H9 (cell line): Measurements from ENCODE around the gene RPL5. TPM values are rescaled to one million over a fixed set of nuclear protein-coding genes. Genes with fewer than 3 reads are reported as not detected.

Experiments
- DNase-seq: peaks from one replicate; pipeline ENCODE4 v3.0.0-alpha.2; 2017
- H2AFZ ChIP-seq: one replicate; pipeline ENCODE4 v1.6.1; 2013; ENCODE audit warnings: mild to moderate bottlenecking, low read length, control low read depth, moderate library complexity
- H2AK5ac ChIP-seq: 2 replicates; pipeline ENCODE4 v1.6.1; 2013; ENCODE audit warnings: low read length, control low read depth, mixed read lengths; ENCODE audit not compliant: insufficient read length
- H2BK120ac ChIP-seq: one replicate; pipeline ENCODE4 v1.6.1; 2013; ENCODE audit warnings: low read depth, mild to moderate bottlenecking, low read length, control low read depth, inconsistent platforms; ENCODE audit not compliant: poor library complexity, severe bottlenecking
- H2BK12ac ChIP-seq: 2 replicates; pipeline ENCODE4 v1.6.1; 2013; ENCODE audit warnings: low read length, control low read depth, mixed read lengths, low read depth; ENCODE audit not compliant: insufficient read length
- H2BK15ac ChIP-seq: 2 replicates; pipeline ENCODE4 v1.6.1; 2013; ENCODE audit warnings: low read depth, low read length, control low read depth
- H2BK20ac ChIP-seq: one replicate; pipeline ENCODE4 v1.6.1; 2013; ENCODE audit warnings: low read depth, mild to moderate bottlenecking, low read length, control low read depth, inconsistent platforms; ENCODE audit not compliant: poor library complexity, severe bottlenecking
- H2BK5ac ChIP-seq: 2 replicates; pipeline ENCODE4 v1.6.1; 2013; ENCODE audit warnings: low read length, control low read depth, mixed read lengths; ENCODE audit not compliant: insufficient read length
- H3K14ac ChIP-seq: 2 replicates; pipeline ENCODE4 v1.6.1; 2013; ENCODE audit warnings: low read length, control low read depth; ENCODE audit not compliant: insufficient read depth
- H3K18ac ChIP-seq: 2 replicates; pipeline ENCODE4 v1.6.1; 2013; ENCODE audit warnings: low read depth, mild to moderate bottlenecking, mixed read lengths, low read length, control low read depth; ENCODE audit not compliant: insufficient read length
- H3K23ac ChIP-seq: 2 replicates; pipeline ENCODE4 v1.6.1; 2013; ENCODE audit warnings: low read length, control low read depth, mixed read lengths, low read depth; ENCODE audit not compliant: insufficient read length
- H3K23me2 ChIP-seq: 2 replicates; pipeline ENCODE4 v1.6.1; 2013; ENCODE audit warnings: low read depth, mild to moderate bottlenecking, mixed read lengths, low read length, control low read depth; ENCODE audit not compliant: insufficient read length, poor library complexity, severe bottlenecking
- H3K27ac ChIP-seq: 2 replicates; pipeline ENCODE4 v1.5.1; 2013; ENCODE audit warnings: low read length, control low read depth, mixed read lengths, low read depth; ENCODE audit not compliant: insufficient read length
- H3K27me3 ChIP-seq: 2 replicates; pipeline ENCODE4 v1.6.1; 2013; ENCODE audit warnings: low read length, control low read depth, inconsistent platforms; ENCODE audit not compliant: insufficient read depth
- H3K4ac ChIP-seq: 2 replicates; pipeline ENCODE4 v1.6.1; 2013; ENCODE audit warnings: low read depth, mild to moderate bottlenecking, control low read depth, inconsistent platforms, low read length, moderate library complexity
- H3K4me1 ChIP-seq: 2 replicates; pipeline ENCODE4 v1.6.1; 2013; ENCODE audit warnings: low read length, control low read depth, inconsistent platforms; ENCODE audit not compliant: insufficient read depth
- H3K4me2 ChIP-seq: 2 replicates; pipeline ENCODE4 v1.6.1; 2013; ENCODE audit warnings: low read length, control low read depth, mixed read lengths; ENCODE audit not compliant: insufficient read length, insufficient read depth
- H3K56ac ChIP-seq: 2 replicates; pipeline ENCODE4 v1.6.1; 2013; ENCODE audit warnings: low read depth, mild to moderate bottlenecking, mixed read lengths, low read length, control low read depth; ENCODE audit not compliant: insufficient read length
- H3K79me1 ChIP-seq: 2 replicates; pipeline ENCODE4 v1.6.1; 2013; ENCODE audit warnings: low read depth, mild to moderate bottlenecking, moderate library complexity, low read length, control low read depth, inconsistent platforms; ENCODE audit not compliant: insufficient read depth, poor library complexity, severe bottlenecking
- H3K79me2 ChIP-seq: 2 replicates; pipeline ENCODE4 v1.6.1; 2013; ENCODE audit warnings: low read length, control low read depth, inconsistent platforms; ENCODE audit not compliant: insufficient read depth
- H3K9ac ChIP-seq: 2 replicates; pipeline ENCODE4 v1.6.1; 2013; ENCODE audit warnings: low read length, control low read depth, mixed read lengths; ENCODE audit not compliant: insufficient read length; ENCODE audit errors: extremely low read depth
- H3K9me3 ChIP-seq: one replicate; pipeline ENCODE4 v1.6.1; 2013; ENCODE audit warnings: low read depth, low read length, inconsistent platforms; ENCODE audit not compliant: control insufficient read depth
- H3T11ph ChIP-seq: one replicate; pipeline ENCODE4 v1.6.1; 2013; ENCODE audit warnings: mild to moderate bottlenecking, low read length, control low read depth, inconsistent platforms
- H4K20me1 ChIP-seq: one replicate; pipeline ENCODE4 v1.6.1; 2013; ENCODE audit not compliant: control insufficient read depth, insufficient read length, insufficient read depth
- H4K5ac ChIP-seq: 2 replicates; pipeline ENCODE4 v1.6.1; 2013; ENCODE audit warnings: low read depth, mild to moderate bottlenecking, mixed read lengths, low read length, control low read depth; ENCODE audit not compliant: insufficient read length
- H4K8ac ChIP-seq: replicated peaks from 2 replicates; pipeline ENCODE4 v1.6.1; 2013; ENCODE audit warnings: low read length, control low read depth, mixed read lengths, low read depth; ENCODE audit not compliant: insufficient read length
- H4K91ac ChIP-seq: 2 replicates; pipeline ENCODE4 v1.6.1; 2013; ENCODE audit warnings: low read depth, mild to moderate bottlenecking, moderate library complexity, mixed read lengths, low read length, control low read depth; ENCODE audit not compliant: insufficient read length
- H3K27ac Mint-ChIP-seq, 3 experiments: 2 replicates in 2 of 3; 3 replicates in 1 of 3; pipeline ENCODE4 v1.8.0; 2020 to 2021; ENCODE audit warnings: mixed read lengths in 3 of 3, mild to moderate bottlenecking in 1 of 3, moderate library complexity in 1 of 3
- H3K27me3 Mint-ChIP-seq: 2 replicates; pipeline ENCODE4 v1.8.0; 2021; ENCODE audit warnings: low read depth, mild to moderate bottlenecking, moderate library complexity, mixed read lengths
- H3K36me3 Mint-ChIP-seq, 3 experiments: 2 replicates in 2 of 3; 3 replicates in 1 of 3; pipeline ENCODE4 v1.8.0; 2020 to 2021; ENCODE audit warnings: low read depth in 3 of 3, mixed read lengths in 3 of 3; ENCODE audit not compliant: insufficient read depth in 1 of 3
- H3K4me1 Mint-ChIP-seq, 2 experiments: 2 replicates each; pipeline ENCODE4 v1.8.0; 2020; ENCODE audit warnings: mixed read lengths in 2 of 2
- H3K4me3 Mint-ChIP-seq, 2 experiments: 2 replicates in 1 of 2; 3 replicates in 1 of 2; pipeline ENCODE4 v1.8.0; 2020 to 2021; ENCODE audit warnings: mild to moderate bottlenecking in 2 of 2, mixed read lengths in 2 of 2, moderate library complexity in 1 of 2
- H3K9me3 Mint-ChIP-seq, 2 experiments: 2 replicates in 1 of 2; 3 replicates in 1 of 2; pipeline ENCODE4 v1.8.0; 2020; ENCODE audit warnings: mild to moderate bottlenecking in 2 of 2, mixed read lengths in 2 of 2, moderate library complexity in 1 of 2
- WGBS: extraction: QIAGEN DNeasy Blood & Tissue Kit; methylation state at CpG from one replicate; pipeline ENCODE4 v1.1.7; 2013; ENCODE audit warnings: missing lambda C conversion rate, low lambda C conversion rate, mixed read lengths; ENCODE audit not compliant: insufficient read length; ENCODE audit errors: extremely low coverage; 5-methylcytosine and 5-hydroxymethylcytosine counted together
- total RNA-seq: library from RNA; stranded (reverse); gene quantifications from 2 replicates; pipeline ENCODE4 v1.2.1, GENCODE V29; 2021
- TF ChIP-seq, protein P1 (sequence below): fragments of 200-600 bp; sonication (generic); conservative IDR thresholded peaks from 3 replicates; pipeline ENCODE4 v1.8.0; 2021; ENCODE audit warnings: antibody characterized with exemption, mild to moderate bottlenecking

RPL5 gene
- total RNA-seq, 1 experiment from 2014 or later: 1,608 TPM

DNA sequence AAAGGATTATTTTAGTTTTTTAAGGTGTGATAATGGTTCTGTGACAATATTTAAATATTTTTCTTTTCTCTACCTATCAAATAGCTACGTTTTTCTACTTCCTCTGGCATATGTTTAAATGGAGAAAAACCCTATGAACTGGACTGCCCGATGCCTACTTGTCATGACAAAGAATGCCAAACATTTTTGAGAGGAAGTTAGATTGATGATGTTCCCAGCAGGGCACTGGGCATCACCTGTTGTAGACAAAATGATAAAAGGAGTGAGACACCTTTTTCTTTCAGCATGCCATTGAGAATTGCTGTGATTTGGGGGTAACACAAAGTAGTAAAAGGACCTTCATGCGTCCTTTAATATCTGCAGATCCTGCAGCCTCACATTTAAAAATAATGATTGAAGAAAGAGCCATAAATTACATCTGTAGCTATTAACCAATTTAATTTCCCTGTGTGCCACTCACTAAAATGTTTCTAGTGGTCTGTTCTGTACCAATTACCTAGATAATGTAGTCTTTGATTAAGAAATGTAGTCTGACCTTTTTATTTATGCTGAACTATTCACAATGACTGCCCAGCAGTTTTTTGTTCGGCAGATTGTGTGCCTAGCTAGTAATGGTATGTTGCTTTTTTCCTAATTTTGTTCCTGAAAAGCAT, 47.6 kb downstream of the RPL5 start:
- Histone ChIP-seq H3K79me2 (no peaks in the 10 kb centered on the region), H3K27ac (no peak overlapping the region), H3K4ac (no peak overlapping the region), H4K20me1 (no peaks in the 10 kb centered on the region), H3K4me2 (no peak overlapping the region), H3K27me3 (no peaks in the 10 kb centered on the region), H3K9me3 (no peaks in the 10 kb centered on the region), H3K18ac (no peak overlapping the region), H3K23me2 (no peaks in the 10 kb centered on the region), H4K5ac (no peak overlapping the region), H2BK12ac (no peak overlapping the region), H3T11ph (no peak overlapping the region), H3K14ac (no peak overlapping the region), H2AFZ (no peak overlapping the region), H3K56ac (no peak overlapping the region), H3K23ac (no peak overlapping the region), H3K4me1 (no peaks in the 10 kb centered on the region), H2BK5ac (no peak overlapping the region), H4K8ac (no peak overlapping the region), H3K9ac (no peak overlapping the region), H4K91ac (no peak overlapping the region), H2AK5ac (no peak overlapping the region), H3K79me1 (no peaks in the 10 kb centered on the region), H2BK120ac (no peak overlapping the region), H2BK15ac (no peak overlapping the region), H2BK20ac (no peak overlapping the region)
- H3K9me3 Mint-ChIP-seq: no peaks in the 10 kb centered on the region
- TF ChIP-seq, protein P1, sequence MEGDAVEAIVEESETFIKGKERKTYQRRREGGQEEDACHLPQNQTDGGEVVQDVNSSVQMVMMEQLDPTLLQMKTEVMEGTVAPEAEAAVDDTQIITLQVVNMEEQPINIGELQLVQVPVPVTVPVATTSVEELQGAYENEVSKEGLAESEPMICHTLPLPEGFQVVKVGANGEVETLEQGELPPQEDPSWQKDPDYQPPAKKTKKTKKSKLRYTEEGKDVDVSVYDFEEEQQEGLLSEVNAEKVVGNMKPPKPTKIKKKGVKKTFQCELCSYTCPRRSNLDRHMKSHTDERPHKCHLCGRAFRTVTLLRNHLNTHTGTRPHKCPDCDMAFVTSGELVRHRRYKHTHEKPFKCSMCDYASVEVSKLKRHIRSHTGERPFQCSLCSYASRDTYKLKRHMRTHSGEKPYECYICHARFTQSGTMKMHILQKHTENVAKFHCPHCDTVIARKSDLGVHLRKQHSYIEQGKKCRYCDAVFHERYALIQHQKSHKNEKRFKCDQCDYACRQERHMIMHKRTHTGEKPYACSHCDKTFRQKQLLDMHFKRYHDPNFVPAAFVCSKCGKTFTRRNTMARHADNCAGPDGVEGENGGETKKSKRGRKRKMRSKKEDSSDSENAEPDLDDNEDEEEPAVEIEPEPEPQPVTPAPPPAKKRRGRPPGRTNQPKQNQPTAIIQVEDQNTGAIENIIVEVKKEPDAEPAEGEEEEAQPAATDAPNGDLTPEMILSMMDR: no peak
- H3K27me3 Mint-ChIP-seq: no peaks in the 10 kb centered on the region
- H3K27ac Mint-ChIP-seq: no peak overlapping the region
- DNase-seq: no peak
- no peak overlapping the region for H3K4me3 Mint-ChIP-seq
- no CpG with 5 or more reads among the region's 4 CpGs for WGBS
- peaks cover 12 to 13% of the 10 kb centered on the region in 2 experiments for H3K4me1 Mint-ChIP-seq
- no peaks in the 10 kb centered on the region for H3K36me3 Mint-ChIP-seq
